MM.1S (cell line): ENCODE measurements around the gene PPP1R37.

ENCODE experiments used
- DNase-seq: peaks from one replicate; pipeline ENCODE4 v3.0.0-alpha.2; 2015
- H2AFZ ChIP-seq: fragments of 300-600 bp; sonication (generic); 2 replicates; pipeline ENCODE4 v1.6.0; 2016; ENCODE audit warnings: antibody characterized with exemption, low read length
- H3F3A ChIP-seq: fragments of 300-600 bp; sonication (generic); 2 replicates; pipeline ENCODE4 v1.6.1; 2016; ENCODE audit warnings: mild to moderate bottlenecking, antibody characterized with exemption, low read length, moderate library complexity, mixed read lengths; ENCODE audit not compliant: insufficient read depth
- H3K27ac ChIP-seq: fragments of 300-600 bp; sonication (generic); 2 replicates; pipeline ENCODE4 v1.5.1; 2016; ENCODE audit warnings: mild to moderate bottlenecking, low read length
- H3K27me3 ChIP-seq: fragments of 300-600 bp; sonication (generic); replicated peaks from 2 replicates; pipeline ENCODE4 v1.6.0; 2016; ENCODE audit warnings: low read length; ENCODE audit not compliant: insufficient read depth
- H3K36me3 ChIP-seq: fragments of 300-600 bp; sonication (generic); replicated peaks from 2 replicates; pipeline ENCODE4 v1.6.1; 2016; ENCODE audit warnings: mild to moderate bottlenecking, low read length, mixed read lengths; ENCODE audit not compliant: insufficient read depth
- H3K4me1 ChIP-seq: fragments of 300-600 bp; sonication (generic); 2 replicates; pipeline ENCODE4 v1.6.1; 2016; ENCODE audit warnings: low read length, mixed read lengths
- H3K4me2 ChIP-seq: fragments of 300-600 bp; sonication (generic); 2 replicates; pipeline ENCODE4 v1.6.0; 2016; ENCODE audit warnings: low read depth, low read length
- H3K4me3 ChIP-seq: fragments of 300-600 bp; sonication (generic); 2 replicates; pipeline ENCODE4 v1.5.1; 2016; ENCODE audit warnings: low read length, mixed read lengths
- H3K79me2 ChIP-seq: fragments of 300-600 bp; sonication (generic); 2 replicates; pipeline ENCODE4 v1.6.1; 2016; ENCODE audit warnings: mixed run types, low read length, mixed read lengths
- H3K9ac ChIP-seq: fragments of 300-600 bp; sonication (generic); 2 replicates; pipeline ENCODE4 v1.6.1; 2016; ENCODE audit warnings: low read length, mixed read lengths
- H3K9me2 ChIP-seq: fragments of 300-600 bp; sonication (generic); replicated peaks from 2 replicates; pipeline ENCODE4 v1.6.1; 2016; ENCODE audit warnings: mild to moderate bottlenecking, low read length, mixed read lengths; ENCODE audit not compliant: insufficient read depth
- H3K9me3 ChIP-seq: fragments of 300-600 bp; sonication (generic); replicated peaks from 2 replicates; pipeline ENCODE4 v1.6.1; 2016; ENCODE audit warnings: mild to moderate bottlenecking, low read length, mixed read lengths; ENCODE audit not compliant: insufficient read depth
- H4K20me1 ChIP-seq: fragments of 300-600 bp; sonication (generic); 2 replicates; pipeline ENCODE4 v1.6.1; 2016; ENCODE audit warnings: mild to moderate bottlenecking, low read length, moderate library complexity, mixed read lengths; ENCODE audit not compliant: insufficient read depth
- CTCF ChIP-seq: fragments of 300-600 bp; sonication (generic); IDR thresholded peaks from 2 replicates; pipeline ENCODE4 v1.5.1; 2016; ENCODE audit warnings: antibody characterized with exemption, low read length, mixed read lengths
- EZH2 ChIP-seq: fragments of 300-600 bp; sonication (generic); optimal IDR thresholded peaks from 2 replicates; pipeline ENCODE3; 2017; ENCODE audit warnings: low read depth, mild to moderate bottlenecking, antibody characterized with exemption, low read length, mixed read lengths
- EZH2phosphoT487 ChIP-seq: fragments of 300-600 bp; sonication (generic); IDR thresholded peaks from 2 replicates; pipeline ENCODE4 v1.6.1; 2018; ENCODE audit warnings: antibody characterized with exemption, low read length

Gene PPP1R37

GRCh38 chr19:45140533-45140932 lies 47.6 kb downstream of the PPP1R37 start:
- no peaks in the 10 kb centered on the region for H4K20me1 ChIP-seq
- H3F3A ChIP-seq: peaks cover 25% of the 10 kb centered on the region
- H2AFZ ChIP-seq: no peak overlapping the region
- no peak for DNase-seq
- peaks cover 28% of the 10 kb centered on the region for H3K4me1 ChIP-seq
- no peaks in the 10 kb centered on the region for H3K9me2 ChIP-seq
- H3K27me3 ChIP-seq: no peaks in the 10 kb centered on the region
- no peaks in the 10 kb centered on the region for H3K36me3 ChIP-seq
- H3K79me2 ChIP-seq: peaks cover 45% of the 10 kb centered on the region
- H3K27ac ChIP-seq: no peak overlapping the region
- no peak overlapping the region for H3K4me3 ChIP-seq
- no peak overlapping the region for H3K4me2 ChIP-seq
- H3K9me3 ChIP-seq: no peaks in the 10 kb centered on the region
- no peak overlapping the region for H3K9ac ChIP-seq
- TF ChIP-seq EZH2 (no peak), CTCF (no peak), EZH2phosphoT487 (no peak)

GRCh38 chr19:45141203-45141900 lies 48.4 kb downstream of the PPP1R37 start:
- no peak overlapping the region for H3K4me3 ChIP-seq
- H3F3A ChIP-seq: peaks cover 19% of the 10 kb centered on the region
- H3K9me3 ChIP-seq: no peaks in the 10 kb centered on the region
- H3K27ac ChIP-seq: no peak overlapping the region
- no peak overlapping the region for H3K9ac ChIP-seq
- H3K79me2 ChIP-seq: peaks cover 37% of the 10 kb centered on the region
- no peaks in the 10 kb centered on the region for H3K36me3 ChIP-seq
- no peaks in the 10 kb centered on the region for H3K9me2 ChIP-seq
- H4K20me1 ChIP-seq: no peaks in the 10 kb centered on the region
- H3K27me3 ChIP-seq: no peaks in the 10 kb centered on the region
- H3K4me1 ChIP-seq: peaks cover 21% of the 10 kb centered on the region
- H2AFZ ChIP-seq: no peak overlapping the region
- DNase-seq: no peak
- H3K4me2 ChIP-seq: no peak overlapping the region
- TF ChIP-seq EZH2: no peak
- TF ChIP-seq CTCF: no peak
- TF ChIP-seq EZH2phosphoT487: no peak

GRCh38 chr19:45142016-45142725 lies 49.2 kb downstream of the PPP1R37 start:
- DNase-seq: no peak
- Histone ChIP-seq H3F3A (peaks cover 11% of the 10 kb centered on the region), H3K36me3 (no peaks in the 10 kb centered on the region), H3K4me2 (no peak overlapping the region), H3K79me2 (peaks cover 35% of the 10 kb centered on the region), H3K27ac (no peak overlapping the region), H3K9me3 (no peaks in the 10 kb centered on the region), H3K4me1 (peaks cover 13% of the 10 kb centered on the region), H3K4me3 (no peak overlapping the region), H2AFZ (no peak overlapping the region), H3K9ac (no peak overlapping the region), H4K20me1 (no peaks in the 10 kb centered on the region), H3K27me3 (no peaks in the 10 kb centered on the region), H3K9me2 (no peaks in the 10 kb centered on the region)
- TF ChIP-seq EZH2: no peak
- no peak for TF ChIP-seq EZH2phosphoT487
- no peak for TF ChIP-seq CTCF
